BLaER1 (cell line): Measurements from ENCODE around the gene TMEM69.
"Not testable (repeated sequence)": the region's sequence is repeated elsewhere in the genome, so short reads cannot be mapped to it uniquely, and the experiment has no call there.

Source experiments
- H3K27ac ChIP-seq: shearing (Covaris generic); formaldehyde crosslinking; 2 replicates; pipeline ENCODE4 v1.8.1; 2022
- H3K27me3 ChIP-seq: shearing (Covaris generic); formaldehyde crosslinking; 2 replicates; pipeline ENCODE4 v1.8.1; 2022
- H3K36me3 ChIP-seq: shearing (Covaris generic); formaldehyde crosslinking; 2 replicates; pipeline ENCODE4 v1.8.1; 2022
- H3K4me1 ChIP-seq: shearing (Covaris generic); formaldehyde crosslinking; 2 replicates; pipeline ENCODE4 v1.8.1; 2022
- H3K4me2 ChIP-seq: shearing (Covaris generic); formaldehyde crosslinking; 2 replicates; pipeline ENCODE4 v1.8.1; 2022
- H3K4me3 ChIP-seq: shearing (Covaris generic); formaldehyde crosslinking; 2 replicates; pipeline ENCODE4 v1.8.1; 2022
- H3K9ac ChIP-seq: shearing (Covaris generic); formaldehyde crosslinking; 2 replicates; pipeline ENCODE4 v1.8.1; 2022
- H3K9me3 ChIP-seq: shearing (Covaris generic); formaldehyde crosslinking; 2 replicates; pipeline ENCODE4 v1.8.1; 2022
- H4K20me1 ChIP-seq: shearing (Covaris generic); formaldehyde crosslinking; 2 replicates; pipeline ENCODE4 v1.8.1; 2022
- Cebpa-rat ChIP-seq: shearing (Covaris generic); IDR thresholded peaks from 2 replicates; pipeline ENCODE4 v1.8.1; 2022

TMEM69 gene

DNA sequence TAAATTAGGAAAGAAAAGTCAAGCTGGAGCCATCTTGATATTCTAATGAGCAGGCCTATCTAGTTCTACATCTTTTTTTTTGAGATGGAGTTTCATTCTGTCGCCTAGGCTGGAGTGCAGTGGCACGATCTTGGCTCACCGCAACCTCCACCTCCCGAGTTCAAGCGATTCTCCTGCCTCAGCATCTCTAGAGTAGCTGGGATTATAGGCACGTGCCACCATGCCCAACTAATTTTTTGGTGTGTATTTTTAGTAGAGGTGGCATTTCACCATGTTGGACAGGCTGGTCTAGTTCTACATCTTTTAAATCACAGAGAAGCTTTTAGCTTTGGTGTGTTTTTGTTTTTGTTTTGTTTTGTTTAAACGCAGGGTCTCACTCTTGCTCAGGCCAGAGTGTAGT, 6.8 kb downstream of the TMEM69 start:
- TF ChIP-seq Cebpa-rat: no peak
- Histone ChIP-seq H3K4me3 (no peak overlapping the region), H3K9me3 (no peaks in the 10 kb centered on the region), H3K36me3 (peaks cover 76% of the 10 kb centered on the region), H3K4me2 (no peak overlapping the region), H3K27ac (no peak overlapping the region), H4K20me1 (peaks cover 23% of the 10 kb centered on the region), H3K9ac (no peak overlapping the region), H3K4me1 (peaks cover under 1% of the 10 kb centered on the region; the same call in 1 of the 2 replicates), H3K27me3 (no peaks in the 10 kb centered on the region)

- Histone ChIP-seq H3K4me2 (no peak overlapping the region), H3K36me3 (peaks cover 8% of the 10 kb centered on the region; the same call in 1 of the 2 replicates), H3K4me1 (no peaks in the 10 kb centered on the region), H3K27ac (no peak overlapping the region), H3K4me3 (no peak overlapping the region), H3K9ac (no peak overlapping the region), H3K27me3 (no peaks in the 10 kb centered on the region), H3K9me3 (peaks cover 14% of the 10 kb centered on the region), H4K20me1 (no peaks in the 10 kb centered on the region)
- TF ChIP-seq Cebpa-rat: no peak
Observed at GRCh38 chr1:45704637-45705036, 16.7 kb downstream of the TMEM69 start.

DNA sequence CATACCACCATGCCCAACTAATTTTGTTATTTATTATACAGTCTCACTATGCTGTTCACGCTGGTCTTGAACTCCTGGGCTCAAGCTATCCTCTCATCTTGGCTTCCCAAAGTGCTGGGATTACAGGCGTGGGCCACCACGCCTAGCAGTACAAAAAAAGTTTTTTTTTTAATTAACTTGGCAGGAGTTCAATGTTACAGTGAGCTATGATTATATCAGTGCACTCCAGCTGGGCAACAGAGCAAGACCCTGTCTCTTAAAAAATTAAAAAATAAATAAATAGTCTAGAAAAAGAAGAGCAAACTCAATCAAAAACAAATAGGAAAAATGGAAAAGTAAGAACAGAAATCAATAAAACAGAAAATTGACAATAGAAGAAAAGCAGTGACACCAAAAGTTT, 25.7 kb downstream of the TMEM69 start:
- peaks cover 20% of the 10 kb centered on the region; the same call in 1 of the 2 replicates for H3K36me3 ChIP-seq
- no peaks in the 10 kb centered on the region for H4K20me1 ChIP-seq
- no peak overlapping the region for H3K4me3 ChIP-seq
- H3K27ac ChIP-seq: no peak overlapping the region
- H3K9me3 ChIP-seq: peaks cover 1% of the 10 kb centered on the region; the same call in 1 of the 2 replicates
- TF ChIP-seq Cebpa-rat: no peak
- no peak overlapping the region for H3K4me2 ChIP-seq
- no peaks in the 10 kb centered on the region for H3K27me3 ChIP-seq
- H3K4me1 ChIP-seq: no peaks in the 10 kb centered on the region
- no peak overlapping the region for H3K9ac ChIP-seq

- Histone ChIP-seq H3K4me1 (peaks cover 3% of the 10 kb centered on the region; the same call in 1 of the 2 replicates), H4K20me1 (no peaks in the 10 kb centered on the region), H3K9ac (no peak overlapping the region), H3K4me3 (no peak overlapping the region), H3K9me3 (no peaks in the 10 kb centered on the region), H3K36me3 (0 out of 2 replicates have a peak, but pooled peaks cover 10% of the 10 kb centered on the region), H3K27me3 (no peaks in the 10 kb centered on the region), H3K27ac (no peak overlapping the region), H3K4me2 (no peak overlapping the region)
- no peak for TF ChIP-seq Cebpa-rat
Observed at GRCh38 chr1:45716700-45717099, 28.7 kb downstream of the TMEM69 start.

DNA sequence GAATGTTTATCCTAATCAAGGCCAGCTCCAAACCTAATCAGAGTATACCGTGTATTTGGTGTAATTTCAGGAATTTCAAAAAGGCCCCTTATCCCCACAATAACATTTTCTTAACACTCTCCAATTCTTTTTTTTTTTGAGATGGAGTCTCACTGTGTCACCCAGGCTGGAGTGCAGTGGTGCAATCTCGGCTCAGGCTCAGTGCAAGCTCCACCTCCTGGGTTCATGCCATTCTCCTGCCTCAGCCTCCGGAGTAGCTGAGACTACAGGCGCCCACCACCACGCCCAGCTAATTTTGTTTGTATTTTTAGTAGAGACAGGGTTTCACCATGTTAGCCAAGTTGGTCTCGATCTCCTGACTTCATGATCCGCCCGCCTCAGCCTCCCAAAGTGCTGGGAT, 29.4 kb downstream of the TMEM69 start:
- H3K4me3 ChIP-seq, H3K36me3 ChIP-seq, H3K9me3 ChIP-seq, H3K4me1 ChIP-seq, H3K27ac ChIP-seq, H3K4me2 ChIP-seq, H3K27me3 ChIP-seq, H4K20me1 ChIP-seq, H3K9ac ChIP-seq: not testable (repeated sequence)

GRCh38 chr1:45718289-45718688, 30.3 kb downstream of the TMEM69 start:
- no peak for TF ChIP-seq Cebpa-rat
- no peak overlapping the region for H3K9ac ChIP-seq

DNA sequence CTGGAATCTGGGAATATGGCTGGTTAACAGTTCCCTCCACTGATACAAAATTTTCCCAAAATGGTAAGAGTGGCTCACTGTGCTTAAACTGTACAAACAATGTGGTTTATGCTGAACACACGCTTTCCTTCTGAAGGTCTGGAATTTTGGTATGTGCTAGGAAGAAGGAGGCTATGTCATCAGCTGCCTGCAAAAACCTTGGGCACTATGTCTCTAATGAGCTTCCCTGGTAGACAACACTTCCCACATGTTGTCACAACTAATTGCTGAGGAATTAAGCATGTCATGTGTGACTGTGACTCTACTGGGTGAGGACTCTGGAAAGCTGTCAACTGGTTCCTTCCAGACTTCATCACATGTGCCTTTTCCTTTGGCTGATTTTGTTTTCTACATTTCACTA, 33.2 kb downstream of the TMEM69 start:
- Histone ChIP-seq H3K4me2 (no peak overlapping the region), H3K27ac (no peak overlapping the region), H4K20me1 (no peaks in the 10 kb centered on the region), H3K4me1 (peaks cover 3% of the 10 kb centered on the region; the same call in 1 of the 2 replicates), H3K4me3 (no peak overlapping the region), H3K9ac (no peak overlapping the region), H3K9me3 (no peaks in the 10 kb centered on the region), H3K27me3 (no peaks in the 10 kb centered on the region), H3K36me3 (0 out of 2 replicates have a peak, but pooled peaks cover 2% of the 10 kb centered on the region)
- TF ChIP-seq Cebpa-rat: no peak

More at GRCh38 chr1:45718289-45718688, 30.3 kb downstream of the TMEM69 start:
- no peak overlapping the region for H3K4me2 ChIP-seq
- no peak overlapping the region for H3K4me3 ChIP-seq
- no peaks in the 10 kb centered on the region for H4K20me1 ChIP-seq
- H3K36me3 ChIP-seq: 0 out of 2 replicates have a peak, but pooled peaks cover 6% of the 10 kb centered on the region
- no peaks in the 10 kb centered on the region for H3K9me3 ChIP-seq
- no peaks in the 10 kb centered on the region for H3K27me3 ChIP-seq
- H3K4me1 ChIP-seq: peaks cover 3% of the 10 kb centered on the region; the same call in 1 of the 2 replicates
- H3K27ac ChIP-seq: no peak overlapping the region

DNA sequence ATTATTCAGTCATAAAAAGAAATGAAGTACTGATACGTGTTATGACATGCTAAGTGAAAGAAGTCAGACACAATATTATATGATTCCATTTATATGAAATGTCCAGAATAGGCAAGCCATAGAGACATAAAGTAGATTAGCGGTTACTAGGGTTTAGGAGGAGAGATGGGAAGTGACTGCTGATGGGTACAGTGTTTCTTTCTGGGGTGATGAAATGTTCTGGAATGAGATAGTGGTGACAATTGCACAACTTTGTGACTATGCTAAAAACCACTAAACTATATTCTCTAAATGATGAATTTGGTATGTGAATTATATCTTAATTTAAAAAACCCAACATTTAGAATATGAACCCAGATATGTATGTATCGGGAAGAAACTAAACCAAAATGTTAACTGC, 34.8 kb downstream of the TMEM69 start:
- Histone ChIP-seq H3K4me1 (peaks cover 3% of the 10 kb centered on the region; the same call in 1 of the 2 replicates), H3K9ac (no peak overlapping the region), H3K27ac (no peak overlapping the region), H3K4me3 (no peak overlapping the region), H3K9me3 (no peaks in the 10 kb centered on the region), H3K27me3 (no peaks in the 10 kb centered on the region), H3K36me3 (0 out of 2 replicates have a peak, but pooled peaks cover 7% of the 10 kb centered on the region), H3K4me2 (no peak overlapping the region), H4K20me1 (no peaks in the 10 kb centered on the region)
- TF ChIP-seq Cebpa-rat: no peak

DNA sequence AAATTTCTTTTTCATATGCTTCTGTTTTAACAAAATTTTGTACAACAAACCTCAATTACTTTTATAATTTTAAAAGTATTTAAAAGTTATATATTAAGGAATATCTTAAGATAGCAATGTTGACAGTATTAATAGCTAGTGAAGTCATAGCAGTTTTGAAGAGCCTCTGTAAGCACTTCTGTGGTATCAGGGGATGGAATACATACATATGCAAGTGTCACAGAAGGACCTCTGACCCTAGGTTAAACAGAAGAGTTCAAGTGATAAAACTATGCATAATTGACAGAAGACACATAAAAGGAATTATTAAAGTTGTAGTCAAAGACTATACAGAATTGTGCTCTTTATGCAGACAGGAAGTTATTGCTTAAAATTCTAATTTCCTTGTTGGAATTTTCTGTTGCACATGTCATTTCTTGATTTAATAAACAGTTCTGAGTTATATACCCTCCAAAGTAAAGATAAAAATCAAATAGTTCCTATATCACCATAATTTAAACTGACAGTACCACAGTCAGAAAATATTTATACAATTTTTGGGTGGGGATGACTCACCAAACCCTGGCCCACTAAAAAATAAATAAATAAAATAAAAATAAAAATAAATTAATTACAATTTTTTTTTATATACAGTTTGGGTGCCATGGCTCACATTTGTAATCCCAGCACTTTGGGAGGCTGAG, 35.4 kb downstream of the TMEM69 start:
- H3K9me3 ChIP-seq: no peaks in the 10 kb centered on the region
- H3K4me3 ChIP-seq: no peak overlapping the region
- H3K36me3 ChIP-seq: 0 out of 2 replicates have a peak, but pooled peaks cover 7% of the 10 kb centered on the region
- no peak for TF ChIP-seq Cebpa-rat
- no peaks in the 10 kb centered on the region for H3K27me3 ChIP-seq
- H4K20me1 ChIP-seq: no peaks in the 10 kb centered on the region
- H3K4me1 ChIP-seq: peaks cover 3% of the 10 kb centered on the region; the same call in 1 of the 2 replicates
- H3K4me2 ChIP-seq: no peak overlapping the region
- H3K9ac ChIP-seq: no peak overlapping the region
- no peak overlapping the region for H3K27ac ChIP-seq

GRCh38 chr1:45726007-45726406, 38.0 kb downstream of the TMEM69 start:
- H3K27ac ChIP-seq, H3K27me3 ChIP-seq, H4K20me1 ChIP-seq, H3K4me2 ChIP-seq, H3K36me3 ChIP-seq, H3K9ac ChIP-seq, H3K4me1 ChIP-seq, H3K9me3 ChIP-seq, H3K4me3 ChIP-seq: not testable (repeated sequence)
